GM12878 (cell line): Measurements from ENCODE around the gene CCDC88C. TPM values are rescaled to one million over a fixed set of nuclear protein-coding genes. Genes with fewer than 3 reads are reported as not detected.

ENCODE experiments used
- ATAC-seq: fragments of 200-7000 bp; cut with Tn5 transposase; 3 replicates; pipeline ENCODE4 v1.9.1; 2020; ENCODE audit warnings: mild to moderate bottlenecking, moderate library complexity
- BruUV-seq: library from RNA; stranded (reverse); fragments of 400-500 nt; replicated peaks from 2 replicates; lab custom pipeline; 2021; lab: Mats Ljungman, UMichigan
- CTCF ChIA-PET: fragments of 300-600 bp; sonication (Branson Sonifier 250); formaldehyde crosslinking; extraction: SDS; loops from one replicate; lab custom pipeline; 2021; ENCODE audit warnings: inconsistent platforms; lab: Yijun Ruan, JAX
- POLR2A ChIA-PET: fragments of 350-600 bp; formaldehyde crosslinking; extraction: SDS; loops from one replicate; lab custom pipeline; 2021; ENCODE audit warnings: inconsistent platforms; lab: Charles Lee
- RAD21 ChIA-PET: fragments of 300-600 bp; sonication (Branson Sonifier 250); formaldehyde crosslinking; loops from one replicate; lab custom pipeline; 2023; ENCODE audit warnings: antibody characterized with exemption; ENCODE audit not compliant: unreplicated experiment; lab: Charles Lee
- SMC1A ChIA-PET: fragments of 300-600 bp; sonication (Branson Sonifier 250); formaldehyde crosslinking; loops from one replicate; lab custom pipeline; 2023; ENCODE audit not compliant: unreplicated experiment, uncharacterized antibody; lab: Charles Lee
- DNase-seq: peaks from one replicate; pipeline ENCODE4 v3.0.0-alpha.2; 2011; ENCODE audit warnings: low read depth, low spot score
- FAIRE-seq: peaks from 3 replicates; lab custom pipeline; 2011; peaks lifted over from hg19 to GRCh38; lab: Jason Lieb, UNC
- H2AFZ ChIP-seq: 2 replicates; pipeline ENCODE4 v1.6.0; 2011; ENCODE audit warnings: low read depth, low read length, control low read depth; ENCODE audit not compliant: control insufficient read depth
- H3K27ac ChIP-seq: 2 replicates; pipeline ENCODE4 v1.5.1; 2011; ENCODE audit warnings: control low read depth; ENCODE audit not compliant: control insufficient read depth, insufficient read depth
- H3K27me3 ChIP-seq, 2 experiments: replicated peaks in 1 of 2; 2 replicates each; pipeline versions ENCODE4 v1.6.0 to v1.6.1; 2011; ENCODE audit warnings: low read length in 1 of 2; ENCODE audit not compliant: control insufficient read depth in 2 of 2, insufficient read depth in 2 of 2
- H3K36me3 ChIP-seq, 2 experiments: 2 replicates each; pipeline ENCODE4 v1.5.1; 2011; ENCODE audit warnings: low read length in 1 of 2; ENCODE audit not compliant: control insufficient read depth in 2 of 2, insufficient read depth in 2 of 2
- H3K4me1 ChIP-seq: 2 replicates; pipeline ENCODE4 v1.6.1; 2011; ENCODE audit warnings: mild to moderate bottlenecking, low read length, moderate library complexity, mixed read lengths; ENCODE audit not compliant: control insufficient read depth, insufficient read depth
- H3K4me2 ChIP-seq: 2 replicates; pipeline ENCODE4 v1.6.0; 2011; ENCODE audit warnings: control low read depth; ENCODE audit not compliant: control insufficient read depth, insufficient read depth
- H3K4me3 ChIP-seq: fragments of 200-600 bp; sonication (generic); 2 replicates; pipeline ENCODE4 v1.5.1; 2016
- H3K79me2 ChIP-seq: 2 replicates; pipeline ENCODE4 v1.6.0; 2011; ENCODE audit warnings: low read length; ENCODE audit not compliant: control insufficient read depth, insufficient read depth
- H3K9ac ChIP-seq: 2 replicates; pipeline ENCODE4 v1.8.0; 2011; ENCODE audit warnings: low read length, control low read depth, mixed read lengths; ENCODE audit not compliant: control insufficient read depth, insufficient read depth
- H3K9me3 ChIP-seq: replicated peaks from 3 replicates; pipeline ENCODE4 v1.5.1; 2011; ENCODE audit warnings: mild to moderate bottlenecking, low read length; ENCODE audit not compliant: control insufficient read depth, insufficient read depth
- H4K20me1 ChIP-seq: 2 replicates; pipeline ENCODE4 v1.6.0; 2011; ENCODE audit not compliant: control insufficient read depth, insufficient read depth
- BMI1 ChIP-seq: fragments of 450-650 bp; IDR thresholded peaks from 2 replicates; pipeline ENCODE4 v1.6.1; 2016; ENCODE audit warnings: mild to moderate bottlenecking, moderate library complexity, borderline replicate concordance
- CBX5 ChIP-seq: sonication (generic); IDR thresholded peaks from 2 replicates; pipeline ENCODE4 v1.6.1; 2016; ENCODE audit warnings: low read depth, moderate library complexity, mild to moderate bottlenecking, inconsistent platforms
- FOS ChIP-seq: IDR thresholded peaks from 3 replicates; pipeline ENCODE4 v1.6.1; 2011; ENCODE audit warnings: borderline replicate concordance; ENCODE audit not compliant: insufficient read length; ENCODE audit errors: extremely low read depth
- IRF4 ChIP-seq: IDR thresholded peaks from 2 replicates; pipeline ENCODE4 v1.6.1; 2011; ENCODE audit warnings: low read depth, low read length
- JUNB ChIP-seq: IDR thresholded peaks from 2 replicates; pipeline ENCODE4 v1.6.1; 2016; ENCODE audit warnings: antibody characterized with exemption, mild to moderate bottlenecking
- NFYA ChIP-seq: IDR thresholded peaks from 2 replicates; pipeline ENCODE4 v1.6.1; 2011; ENCODE audit warnings: low read depth, mild to moderate bottlenecking, low read length, improper control_type of control experiment, borderline replicate concordance
- NR2C1 ChIP-seq: fragments of 450-650 bp; IDR thresholded peaks from 2 replicates; pipeline ENCODE4 v1.6.1; 2017; ENCODE audit warnings: antibody characterized with exemption, mild to moderate bottlenecking, moderate library complexity
- NR2F1 ChIP-seq: fragments of 450-650 bp; conservative IDR thresholded peaks from 2 replicates; pipeline ENCODE4 v1.6.1; 2017; ENCODE audit warnings: mild to moderate bottlenecking
- RAD21 ChIP-seq: IDR thresholded peaks from 2 replicates; pipeline ENCODE4 v1.6.1; 2011; ENCODE audit warnings: mild to moderate bottlenecking, low read depth, low read length, moderate library complexity; ENCODE audit not compliant: insufficient read depth
- RUNX3 ChIP-seq: IDR thresholded peaks from 2 replicates; pipeline ENCODE4 v1.6.1; 2012; ENCODE audit warnings: low read length, inconsistent platforms
- STAT1 ChIP-seq: fragments of 450-650 bp; conservative IDR thresholded peaks from 2 replicates; pipeline ENCODE4 v1.6.1; 2014; ENCODE audit warnings: antibody characterized with exemption, mild to moderate bottlenecking
- TARDBP ChIP-seq: IDR thresholded peaks from 2 replicates; pipeline ENCODE4 v1.6.1; 2016; ENCODE audit warnings: borderline replicate concordance
- YY1 ChIP-seq: IDR thresholded peaks from 2 replicates; pipeline ENCODE4 v1.6.1; 2011; ENCODE audit warnings: low read depth, mild to moderate bottlenecking, low read length
- ZNF217 ChIP-seq: fragments of 450-650 bp; IDR thresholded peaks from 2 replicates; pipeline ENCODE4 v1.6.1; 2017; ENCODE audit warnings: antibody characterized with exemption, mild to moderate bottlenecking
- ZNF384 ChIP-seq: IDR thresholded peaks from 2 replicates; pipeline ENCODE4 v1.6.1; 2012; ENCODE audit warnings: low read depth, mild to moderate bottlenecking, low read length, improper control_type of control experiment, borderline replicate concordance
- WGBS: methylation state at CpG from one replicate; pipeline ENCODE4 v1.1.6; 2016; ENCODE audit warnings: low lambda C conversion rate; ENCODE audit not compliant: insufficient replicate concordance, insufficient coverage; ENCODE audit errors: missing lambda C conversion rate; 5-methylcytosine and 5-hydroxymethylcytosine counted together
- in situ Hi-C: fragments of 300-500 bp; cut with MboI; formaldehyde crosslinking; loops from 9 replicates; pipeline ENCODE4 v1.14.3; 2018; ENCODE audit warnings: mixed read lengths
- intact Hi-C: fragments of 100-400 bp; cut with micrococcal nuclease; formaldehyde crosslinking; loops from one replicate; pipeline ENCODE4 v1.14.2; 2022; ENCODE audit not compliant: unreplicated experiment
- polyA plus RNA-seq, 11 experiments: library from polyadenylated mRNA; depleted of rRNA in 4 of 11; unstranded in 6 of 11; stranded (reverse) in 5 of 11; fragments of >200 nt; fragmentation: Nextera tagmentation in 4 of 11; fragmentation: Illumina TruSeq in 1 of 11; extraction: Ambion mirVana in 4 of 11; extraction: Trizol in 1 of 11; gene quantifications; 1 replicate in 1 of 11; 2 replicates in 10 of 11; pipeline versions ENCODE4 v1.2.1 to v1.2.3, GENCODE V29; 2011 to 2016; ENCODE audit warnings: inconsistent platforms in 2 of 11, missing spikeins in 2 of 11, low read depth in 1 of 11
- total RNA-seq, 4 experiments: library from RNA; depleted of rRNA in 3 of 4; stranded (reverse); fragments of >200 nt in 3 of 4; fragmentation: Illumina TruSeq in 1 of 4; extraction: Trizol in 1 of 4; gene quantifications; 2 replicates each; pipeline versions ENCODE4 v1.2.1 to v1.2.3, GENCODE V29; 2013 to 2021
- TF ChIP-seq, protein P1 (sequence below): fragments of 450-650 bp; formaldehyde crosslinking; IDR thresholded peaks from 2 replicates; pipeline ENCODE4 v1.4.0; 2020; ENCODE audit warnings: mild to moderate bottlenecking, moderate library complexity
- TF ChIP-seq, protein P2 (sequence below): IDR thresholded peaks from 2 replicates; pipeline ENCODE4 v1.6.1; 2012; ENCODE audit warnings: low read length, inconsistent platforms

The CCDC88C gene
- total and polyA plus RNA-seq, 10 of the 15 experiments (the other 5 are each of a cell fraction or from before 2014, with no cell fraction given): 4.0 to 79.6 (median 36.6) TPM

DNA sequence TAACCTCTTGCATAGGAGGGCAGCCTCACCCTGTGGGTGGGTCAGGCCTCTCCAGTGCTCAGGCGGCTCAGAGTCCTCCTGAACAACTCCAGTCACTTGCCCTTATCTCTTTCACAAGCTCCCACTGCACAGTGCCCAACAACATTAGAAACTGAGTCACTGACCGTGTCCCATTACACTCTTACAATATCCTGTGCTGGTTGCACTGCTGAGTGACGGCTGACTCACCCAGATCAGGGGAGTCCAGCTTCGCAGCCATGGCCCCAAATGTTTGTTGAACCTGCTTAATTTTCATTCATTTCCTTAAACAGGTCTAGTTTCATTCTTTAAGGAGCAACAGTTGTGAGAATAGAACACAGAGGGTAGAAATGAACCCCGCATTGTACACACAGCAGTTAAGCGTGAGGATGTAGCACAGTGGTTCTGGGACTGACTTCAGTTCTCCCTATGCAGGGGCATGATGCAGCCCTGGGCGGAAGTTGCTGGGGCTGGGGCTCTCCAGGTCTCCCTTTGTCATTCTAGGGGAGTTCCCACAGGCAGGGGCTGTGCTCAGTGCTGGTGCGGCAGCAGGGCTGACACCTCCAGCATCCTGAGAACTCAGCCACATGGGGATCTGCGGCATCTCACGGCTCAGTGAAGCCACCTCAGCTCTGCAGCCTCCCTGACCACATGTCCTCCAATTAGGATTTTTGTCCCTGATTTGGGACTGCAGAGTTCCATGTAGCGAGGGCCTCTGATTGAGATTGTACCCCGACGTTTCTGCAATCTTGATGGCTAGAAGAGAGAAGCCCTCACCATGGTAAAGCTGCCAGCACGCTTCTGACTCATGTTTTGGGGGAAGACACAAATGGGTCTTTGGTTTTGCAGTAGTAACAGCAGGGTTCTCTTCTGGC lies 189.3 kb downstream of the CCDC88C start:
- DNase-seq (peak; percentile 86), FAIRE-seq (peak; percentile 84), ATAC-seq (peak; percentile 89)
- under 1% methylated on average over 14 of the region's 14 CpGs for WGBS
- ChIA-PET RAD21 (interaction anchor here (1.1 to 5.5 kb wide), 13 partner anchors 9 to 190 kb away, joined by 3 to 90 read pairs (median 4); partner anchors contain the start of genes CCDC88C and GPR68), POLR2A (interaction anchor here (0.5 to 4.6 kb wide), 6 partner anchors 9 to 68 kb away, joined by 3 to 108 read pairs (median 8); partner anchors contain the start of gene GPR68), CTCF (interaction anchor here (0.8 to 4.7 kb wide), 12 partner anchors 14 to 199 kb away, joined by 3 to 59 read pairs (median 4); partner anchors contain the start of genes DGLUCY and GPR68), SMC1A (interaction anchor here (0.9 to 5.7 kb wide), 11 partner anchors 14 to 146 kb away, joined by 3 to 142 read pairs (median 5); partner anchors contain the start of gene GPR68)
- Histone ChIP-seq H3K4me2 (peak overlapping the region; percentile 73), H3K9me3 (peaks cover 10% of the 10 kb centered on the region), H3K9ac (peak overlapping the region; percentile 61), H3K4me3 (0 out of 2 replicates have a peak overlapping the region, but pooled peaks have one; percentile 4), H3K4me1 (peaks cover 53% of the 10 kb centered on the region), H3K27ac (peak overlapping the region; percentile 92), H3K79me2 (no peaks in the 10 kb centered on the region; the same call in 1 of the 2 replicates), H2AFZ (peak overlapping the region; percentile 6; the same call in 1 of the 2 replicates), H3K27me3 (no peaks in the 10 kb centered on the region), H3K36me3 (peaks cover 2 to 6% of the 10 kb centered on the region in 2 experiments; a peak in 2 of 4 replicates), H4K20me1 (no peaks in the 10 kb centered on the region)
- intact Hi-C loops: loop anchor here (1.0 to 2.0 kb wide), 3 partner anchors 15 to 58 kb away; no protein-coding TSS in a partner anchor
- in situ Hi-C loops: no loop called here
- TSS peak; percentile 94 for BruUV-seq
- TF ChIP-seq JUNB: no peak; the same call in 1 of the 2 replicates
- TF ChIP-seq NFYA: no peak
- TF ChIP-seq FOS: no peak
- TF ChIP-seq, protein P1, sequence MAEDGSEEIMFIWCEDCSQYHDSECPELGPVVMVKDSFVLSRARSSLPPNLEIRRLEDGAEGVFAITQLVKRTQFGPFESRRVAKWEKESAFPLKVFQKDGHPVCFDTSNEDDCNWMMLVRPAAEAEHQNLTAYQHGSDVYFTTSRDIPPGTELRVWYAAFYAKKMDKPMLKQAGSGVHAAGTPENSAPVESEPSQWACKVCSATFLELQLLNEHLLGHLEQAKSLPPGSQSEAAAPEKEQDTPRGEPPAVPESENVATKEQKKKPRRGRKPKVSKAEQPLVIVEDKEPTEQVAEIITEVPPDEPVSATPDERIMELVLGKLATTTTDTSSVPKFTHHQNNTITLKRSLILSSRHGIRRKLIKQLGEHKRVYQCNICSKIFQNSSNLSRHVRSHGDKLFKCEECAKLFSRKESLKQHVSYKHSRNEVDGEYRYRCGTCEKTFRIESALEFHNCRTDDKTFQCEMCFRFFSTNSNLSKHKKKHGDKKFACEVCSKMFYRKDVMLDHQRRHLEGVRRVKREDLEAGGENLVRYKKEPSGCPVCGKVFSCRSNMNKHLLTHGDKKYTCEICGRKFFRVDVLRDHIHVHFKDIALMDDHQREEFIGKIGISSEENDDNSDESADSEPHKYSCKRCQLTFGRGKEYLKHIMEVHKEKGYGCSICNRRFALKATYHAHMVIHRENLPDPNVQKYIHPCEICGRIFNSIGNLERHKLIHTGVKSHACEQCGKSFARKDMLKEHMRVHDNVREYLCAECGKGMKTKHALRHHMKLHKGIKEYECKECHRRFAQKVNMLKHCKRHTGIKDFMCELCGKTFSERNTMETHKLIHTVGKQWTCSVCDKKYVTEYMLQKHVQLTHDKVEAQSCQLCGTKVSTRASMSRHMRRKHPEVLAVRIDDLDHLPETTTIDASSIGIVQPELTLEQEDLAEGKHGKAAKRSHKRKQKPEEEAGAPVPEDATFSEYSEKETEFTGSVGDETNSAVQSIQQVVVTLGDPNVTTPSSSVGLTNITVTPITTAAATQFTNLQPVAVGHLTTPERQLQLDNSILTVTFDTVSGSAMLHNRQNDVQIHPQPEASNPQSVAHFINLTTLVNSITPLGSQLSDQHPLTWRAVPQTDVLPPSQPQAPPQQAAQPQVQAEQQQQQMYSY (CRISPR knock-in tag): no peak
- 0 out of 2 replicates have a peak, but pooled peaks have one; percentile 56 for TF ChIP-seq TARDBP
- TF ChIP-seq YY1: 0 out of 2 replicates have a peak, but pooled peaks have one; percentile 43
- TF ChIP-seq RUNX3: peak; percentile 90
- no peak for TF ChIP-seq STAT1
- TF ChIP-seq IRF4: peak; percentile 65
- peak; percentile 53 for TF ChIP-seq NR2F1
- TF ChIP-seq, protein P2, sequence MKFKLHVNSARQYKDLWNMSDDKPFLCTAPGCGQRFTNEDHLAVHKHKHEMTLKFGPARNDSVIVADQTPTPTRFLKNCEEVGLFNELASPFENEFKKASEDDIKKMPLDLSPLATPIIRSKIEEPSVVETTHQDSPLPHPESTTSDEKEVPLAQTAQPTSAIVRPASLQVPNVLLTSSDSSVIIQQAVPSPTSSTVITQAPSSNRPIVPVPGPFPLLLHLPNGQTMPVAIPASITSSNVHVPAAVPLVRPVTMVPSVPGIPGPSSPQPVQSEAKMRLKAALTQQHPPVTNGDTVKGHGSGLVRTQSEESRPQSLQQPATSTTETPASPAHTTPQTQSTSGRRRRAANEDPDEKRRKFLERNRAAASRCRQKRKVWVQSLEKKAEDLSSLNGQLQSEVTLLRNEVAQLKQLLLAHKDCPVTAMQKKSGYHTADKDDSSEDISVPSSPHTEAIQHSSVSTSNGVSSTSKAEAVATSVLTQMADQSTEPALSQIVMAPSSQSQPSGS: peak; percentile 73; the same call in 1 of the 2 replicates
- no peak for TF ChIP-seq NR2C1
- TF ChIP-seq ZNF217: no peak
- TF ChIP-seq RAD21: no peak
- no peak for TF ChIP-seq ZNF384
- TF ChIP-seq CBX5: peak; percentile 10; the same call in 1 of the 2 replicates
- TF ChIP-seq BMI1: no peak
